Measurements from ENCODE around the gene FYN. TPM values are rescaled to one million over a fixed set of nuclear protein-coding genes. Genes with fewer than 3 reads are reported as not detected.
"Not testable (repeated sequence)": the region's sequence is repeated elsewhere in the genome, so short reads cannot be mapped to it uniquely, and the experiment has no call there.

FYN gene
- polyA plus RNA-seq, 2 of the 4 experiments (the other 2 are of a cell fraction): 3.5 to 3.7 TPM

DNA sequence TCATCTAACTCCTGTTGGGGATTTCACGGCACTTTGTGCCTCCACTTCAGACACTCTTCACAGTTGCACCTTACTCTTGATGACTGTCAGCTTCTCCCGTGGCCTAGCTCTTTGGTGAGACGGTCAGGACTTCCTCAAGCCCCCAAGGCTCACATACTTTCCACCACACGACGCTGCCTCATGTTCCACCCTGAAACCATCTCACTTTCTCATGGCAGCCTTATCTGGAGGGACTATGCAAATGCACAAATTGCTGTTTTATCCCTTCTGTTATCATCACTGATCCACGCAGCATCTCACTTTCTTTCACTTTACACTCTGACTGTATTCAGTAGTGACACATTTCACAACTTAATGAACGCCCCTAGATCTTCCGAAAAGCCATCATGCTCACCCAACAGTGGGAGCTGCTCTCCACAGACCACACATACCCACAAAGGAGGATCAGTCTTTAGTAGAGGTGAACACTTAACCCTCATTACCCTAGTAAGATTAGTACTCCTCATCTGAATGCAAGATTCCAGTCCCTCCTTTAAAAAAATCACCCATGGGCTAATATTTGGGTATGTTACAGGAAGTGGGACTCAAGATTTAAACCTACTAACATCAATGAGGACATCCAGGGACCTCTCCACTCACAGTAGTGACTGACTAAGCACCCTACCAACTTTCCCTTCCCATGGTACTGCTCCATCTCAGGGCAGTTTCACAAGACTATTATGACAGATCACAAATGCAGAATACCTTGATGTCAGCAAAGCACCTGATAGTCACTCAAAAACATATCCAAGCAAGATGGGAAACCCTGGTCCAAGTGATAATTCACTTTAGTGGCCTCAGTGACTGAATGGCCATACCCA, 35.4 kb downstream of the FYN start:
- ChIA-PET POLR2A (no interaction called here), CTCF (no interaction called here)
- 73% methylated on average over 8 of the region's 8 CpGs for WGBS (ENCODE audit: missing lambda C conversion rate)
- Histone ChIP-seq H3K4me2 (no peak overlapping the region), H3K4me1 (no peaks in the 10 kb centered on the region), H3K9me3 (no peaks in the 10 kb centered on the region), H3K4me3 (no peak overlapping the region), H3K27ac (no peak overlapping the region)
- FAIRE-seq: no peak
- TF ChIP-seq, protein P1, sequence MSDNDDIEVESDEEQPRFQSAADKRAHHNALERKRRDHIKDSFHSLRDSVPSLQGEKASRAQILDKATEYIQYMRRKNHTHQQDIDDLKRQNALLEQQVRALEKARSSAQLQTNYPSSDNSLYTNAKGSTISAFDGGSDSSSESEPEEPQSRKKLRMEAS (IDR thresholded peaks at IDR 0.05): no peak
- TF ChIP-seq GATA3 (IDR thresholded peaks at IDR 0.05; ENCODE audit: borderline replicate concordance) (no peak), ESRRA (IDR thresholded peaks at IDR 0.05; ENCODE audit: borderline replicate concordance, low read length) (no peak), NR3C1 (IDR thresholded peaks at IDR 0.05) (no peak), RFX5 (IDR thresholded peaks at IDR 0.05) (no peak), HOXA7 (CRISPR knock-in tag; IDR thresholded peaks at IDR 0.05) (no peak), JUN (IDR thresholded peaks at IDR 0.05) (no peak), KDM5A (IDR thresholded peaks at IDR 0.05) (no peak), NPAS2 (CRISPR knock-in tag; IDR thresholded peaks at IDR 0.05; ENCODE audit: borderline replicate concordance) (no peak), FOSL2 (IDR thresholded peaks at IDR 0.05) (no peak), FOSL2 (CRISPR knock-in tag; IDR thresholded peaks at IDR 0.05) (no peak), KDM1A (IDR thresholded peaks at IDR 0.05; ENCODE audit: low read depth) (no peak)
- ATAC-seq: no peak
- DNase-seq (ENCODE audit: low read depth in 1 of 2, low spot score in 1 of 2): no peak

DNA sequence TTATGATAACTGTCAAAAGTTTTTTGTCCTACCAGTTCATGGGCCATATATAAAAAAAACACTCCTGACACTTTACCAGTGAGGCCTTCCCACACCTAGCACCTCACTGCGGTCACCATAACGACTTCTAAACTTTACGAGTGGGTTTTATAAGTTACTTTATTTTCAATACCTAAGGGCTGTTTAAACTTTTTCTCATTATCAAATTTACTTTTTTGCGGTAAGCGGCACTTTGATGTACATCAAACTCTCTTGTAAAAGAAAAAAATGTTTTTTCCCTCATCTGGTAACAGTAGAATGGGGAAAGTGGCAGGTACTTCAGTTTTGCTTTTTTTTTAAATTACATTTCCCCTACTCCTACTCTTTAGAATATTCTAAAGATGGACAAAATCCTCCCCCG, 36.2 kb downstream of the FYN start:
- no peaks in the 10 kb centered on the region for H3K9me3 ChIP-seq
- POLR2A ChIA-PET: no interaction called here
- no peak overlapping the region for H3K4me3 ChIP-seq
- no peak for FAIRE-seq
- CTCF ChIA-PET: no interaction called here
- H3K4me2 ChIP-seq: no peak overlapping the region
- WGBS (ENCODE audit: missing lambda C conversion rate): 89% methylated on average over 6 of the region's 6 CpGs
- no peak overlapping the region for H3K27ac ChIP-seq
- DNase-seq (ENCODE audit: low read depth in 1 of 2, low spot score in 1 of 2): no peak
- ATAC-seq: no peak
- H3K4me1 ChIP-seq: no peaks in the 10 kb centered on the region
- no peak for TF ChIP-seq POLR2A (IDR thresholded peaks at IDR 0.05; ENCODE audit: low read length)

DNA sequence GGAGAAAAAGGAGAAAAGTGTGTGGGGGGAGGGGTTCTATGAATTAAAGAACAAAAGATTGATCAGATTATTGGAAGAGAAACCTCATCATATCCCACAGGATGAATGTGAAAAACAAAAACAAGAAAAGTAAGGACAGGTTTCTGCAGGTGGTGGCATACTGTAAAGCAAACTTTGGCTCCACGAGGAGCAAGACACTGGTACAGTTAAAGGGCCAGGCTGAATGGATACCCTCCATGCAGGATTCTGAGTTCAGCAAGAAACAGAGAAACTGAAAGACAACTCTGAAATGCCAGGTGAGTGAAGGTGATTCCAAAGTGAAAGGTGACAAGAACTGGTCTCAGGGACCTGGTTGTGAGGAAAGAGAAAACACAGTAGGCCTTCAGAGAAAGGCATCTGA, 37.4 kb downstream of the FYN start:
- no peak overlapping the region for H3K4me3 ChIP-seq
- ChIA-PET POLR2A (no interaction called here), CTCF (no interaction called here)
- H3K4me1 ChIP-seq: no peaks in the 10 kb centered on the region
- no peak overlapping the region for H3K27ac ChIP-seq
- ATAC-seq (no peak), FAIRE-seq (no peak), DNase-seq (ENCODE audit: low read depth in 1 of 2, low spot score in 1 of 2) (no peak)
- no peaks in the 10 kb centered on the region for H3K9me3 ChIP-seq
- WGBS (ENCODE audit: missing lambda C conversion rate): 10% methylated on average over 1 of the region's 1 CpG
- TF ChIP-seq EP300 (IDR thresholded peaks at IDR 0.05) (no peak), FOXS1 (CRISPR knock-in tag; IDR thresholded peaks at IDR 0.05) (no peak), NR3C1 (IDR thresholded peaks at IDR 0.05) (no peak), SMC3 (IDR thresholded peaks at IDR 0.05) (no peak), ZFP36 (IDR thresholded peaks at IDR 0.05; ENCODE audit: borderline replicate concordance, partially characterized antibody) (no peak), POLR2A (IDR thresholded peaks at IDR 0.05; ENCODE audit: low read length) (no peak), EHMT2 (IDR thresholded peaks at IDR 0.05; ENCODE audit: low read depth) (no peak), ESRRA (IDR thresholded peaks at IDR 0.05; ENCODE audit: borderline replicate concordance, low read length) (no peak), PHF8 (IDR thresholded peaks at IDR 0.05; ENCODE audit: borderline replicate concordance, low read depth) (no peak), CBX2 (IDR thresholded peaks at IDR 0.05; ENCODE audit: borderline replicate concordance, low read depth) (no peak), CEBPB (IDR thresholded peaks at IDR 0.05) (no peak), MAFK (IDR thresholded peaks at IDR 0.05; ENCODE audit: partially characterized antibody) (no peak), JUN (IDR thresholded peaks at IDR 0.05) (no peak)
- TF ChIP-seq, protein P2, sequence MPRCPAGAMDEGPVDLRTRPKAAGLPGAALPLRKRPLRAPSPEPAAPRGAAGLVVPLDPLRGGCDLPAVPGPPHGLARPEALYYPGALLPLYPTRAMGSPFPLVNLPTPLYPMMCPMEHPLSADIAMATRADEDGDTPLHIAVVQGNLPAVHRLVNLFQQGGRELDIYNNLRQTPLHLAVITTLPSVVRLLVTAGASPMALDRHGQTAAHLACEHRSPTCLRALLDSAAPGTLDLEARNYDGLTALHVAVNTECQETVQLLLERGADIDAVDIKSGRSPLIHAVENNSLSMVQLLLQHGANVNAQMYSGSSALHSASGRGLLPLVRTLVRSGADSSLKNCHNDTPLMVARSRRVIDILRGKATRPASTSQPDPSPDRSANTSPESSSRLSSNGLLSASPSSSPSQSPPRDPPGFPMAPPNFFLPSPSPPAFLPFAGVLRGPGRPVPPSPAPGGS (IDR thresholded peaks at IDR 0.05): no peak
- TF ChIP-seq, protein P3, sequence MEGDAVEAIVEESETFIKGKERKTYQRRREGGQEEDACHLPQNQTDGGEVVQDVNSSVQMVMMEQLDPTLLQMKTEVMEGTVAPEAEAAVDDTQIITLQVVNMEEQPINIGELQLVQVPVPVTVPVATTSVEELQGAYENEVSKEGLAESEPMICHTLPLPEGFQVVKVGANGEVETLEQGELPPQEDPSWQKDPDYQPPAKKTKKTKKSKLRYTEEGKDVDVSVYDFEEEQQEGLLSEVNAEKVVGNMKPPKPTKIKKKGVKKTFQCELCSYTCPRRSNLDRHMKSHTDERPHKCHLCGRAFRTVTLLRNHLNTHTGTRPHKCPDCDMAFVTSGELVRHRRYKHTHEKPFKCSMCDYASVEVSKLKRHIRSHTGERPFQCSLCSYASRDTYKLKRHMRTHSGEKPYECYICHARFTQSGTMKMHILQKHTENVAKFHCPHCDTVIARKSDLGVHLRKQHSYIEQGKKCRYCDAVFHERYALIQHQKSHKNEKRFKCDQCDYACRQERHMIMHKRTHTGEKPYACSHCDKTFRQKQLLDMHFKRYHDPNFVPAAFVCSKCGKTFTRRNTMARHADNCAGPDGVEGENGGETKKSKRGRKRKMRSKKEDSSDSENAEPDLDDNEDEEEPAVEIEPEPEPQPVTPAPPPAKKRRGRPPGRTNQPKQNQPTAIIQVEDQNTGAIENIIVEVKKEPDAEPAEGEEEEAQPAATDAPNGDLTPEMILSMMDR (IDR thresholded peaks at IDR 0.05): no peak
- TF ChIP-seq, protein P4, sequence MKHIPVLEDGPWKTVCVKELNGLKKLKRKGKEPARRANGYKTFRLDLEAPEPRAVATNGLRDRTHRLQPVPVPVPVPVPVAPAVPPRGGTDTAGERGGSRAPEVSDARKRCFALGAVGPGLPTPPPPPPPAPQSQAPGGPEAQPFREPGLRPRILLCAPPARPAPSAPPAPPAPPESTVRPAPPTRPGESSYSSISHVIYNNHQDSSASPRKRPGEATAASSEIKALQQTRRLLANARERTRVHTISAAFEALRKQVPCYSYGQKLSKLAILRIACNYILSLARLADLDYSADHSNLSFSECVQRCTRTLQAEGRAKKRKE (CRISPR knock-in tag; IDR thresholded peaks at IDR 0.05; ENCODE audit: low read depth): no peak
- TF ChIP-seq, protein P5, sequence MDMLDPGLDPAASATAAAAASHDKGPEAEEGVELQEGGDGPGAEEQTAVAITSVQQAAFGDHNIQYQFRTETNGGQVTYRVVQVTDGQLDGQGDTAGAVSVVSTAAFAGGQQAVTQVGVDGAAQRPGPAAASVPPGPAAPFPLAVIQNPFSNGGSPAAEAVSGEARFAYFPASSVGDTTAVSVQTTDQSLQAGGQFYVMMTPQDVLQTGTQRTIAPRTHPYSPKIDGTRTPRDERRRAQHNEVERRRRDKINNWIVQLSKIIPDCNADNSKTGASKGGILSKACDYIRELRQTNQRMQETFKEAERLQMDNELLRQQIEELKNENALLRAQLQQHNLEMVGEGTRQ (IDR thresholded peaks at IDR 0.05): no peak
- no peak overlapping the region for H3K4me2 ChIP-seq

DNA sequence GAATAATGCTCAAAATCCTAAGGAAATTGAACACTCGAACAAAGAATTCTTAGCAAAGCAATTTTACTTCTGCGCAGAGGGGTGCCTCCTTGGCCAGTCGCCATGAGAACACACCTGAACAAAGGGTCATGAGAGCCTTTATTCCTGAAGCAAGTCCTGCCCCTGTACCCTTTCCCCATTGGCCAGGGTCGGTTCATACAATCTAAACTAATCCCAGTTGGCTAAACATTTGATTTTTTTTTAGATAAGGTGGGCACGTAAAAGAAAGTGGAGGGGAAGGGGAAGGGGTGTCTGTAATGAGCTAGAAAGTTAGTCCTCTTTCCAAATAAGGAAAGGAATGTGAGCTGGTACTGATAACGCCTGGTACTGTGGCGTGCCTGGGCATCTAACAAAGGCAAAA, 37.9 kb downstream of the FYN start:
- H3K4me1 ChIP-seq; H3K9me3 ChIP-seq; H3K4me2 ChIP-seq; H3K4me3 ChIP-seq; ATAC-seq; CTCF ChIA-PET; FAIRE-seq; DNase-seq (ENCODE audit: low read depth in 1 of 2, low spot score in 1 of 2); H3K27ac ChIP-seq; POLR2A ChIA-PET: not testable (repeated sequence)
- 56% methylated on average over 7 of the region's 7 CpGs for WGBS (ENCODE audit: missing lambda C conversion rate)
